ENCODE results near the gene PDE6B. TPM values are rescaled to one million over a fixed set of nuclear protein-coding genes. Genes with fewer than 3 reads are reported as not detected.

Gene PDE6B
- polyA plus RNA-seq, 2 of the 4 experiments (the other 2 are of a cell fraction): not detected

DNA sequence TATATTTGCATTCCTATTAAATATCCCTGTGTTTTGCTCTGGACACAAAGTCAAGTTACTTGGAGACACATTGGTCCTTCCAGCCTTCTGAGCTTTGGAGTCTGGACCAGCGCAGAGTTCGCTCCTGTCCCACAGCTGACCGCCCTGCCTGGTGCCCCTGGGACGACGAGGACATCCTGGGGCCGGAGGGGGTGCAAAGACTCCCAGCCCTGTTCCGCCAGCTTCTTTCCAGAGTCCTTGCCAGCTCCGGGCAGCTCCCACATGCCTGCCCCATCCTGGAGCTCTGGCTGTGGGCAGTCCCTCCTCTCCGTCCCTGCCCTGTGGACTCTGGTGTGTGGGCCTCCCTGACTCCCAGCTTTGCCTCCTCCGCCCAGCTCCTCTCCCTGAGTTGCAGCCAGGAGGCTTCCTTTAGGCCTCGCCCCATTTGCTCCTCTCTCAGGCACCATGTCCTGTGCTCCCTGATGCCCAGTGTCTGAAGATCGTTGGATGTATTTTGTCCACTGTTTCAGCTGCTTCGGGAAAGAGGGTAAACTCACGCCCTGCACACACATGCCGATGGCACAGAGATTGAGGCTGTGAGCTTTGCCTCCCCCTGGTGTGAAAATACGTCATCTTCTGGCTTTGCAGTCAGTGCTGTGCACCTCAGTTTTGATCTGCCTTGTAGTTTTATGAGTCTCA, 75.4 kb downstream of the PDE6B start:
- DNase-seq (ENCODE audit: low read depth in 1 of 2, low spot score in 1 of 2) (no peak), ATAC-seq (no peak), FAIRE-seq (no peak)
- Histone ChIP-seq H3K27ac (no peak overlapping the region), H3K4me1 (peaks cover 3% of the 10 kb centered on the region; the same call in 1 of the 3 replicates), H3K9me3 (no peaks in the 10 kb centered on the region), H3K4me2 (no peak overlapping the region), H3K4me3 (no peak overlapping the region)
- POLR2A ChIA-PET: no interaction called here
- WGBS (ENCODE audit: missing lambda C conversion rate): 74% methylated on average over 11 of the region's 16 CpGs
- no peak for TF ChIP-seq EHMT2 (IDR thresholded peaks at IDR 0.05; ENCODE audit: low read depth)
- TF ChIP-seq, protein P1, sequence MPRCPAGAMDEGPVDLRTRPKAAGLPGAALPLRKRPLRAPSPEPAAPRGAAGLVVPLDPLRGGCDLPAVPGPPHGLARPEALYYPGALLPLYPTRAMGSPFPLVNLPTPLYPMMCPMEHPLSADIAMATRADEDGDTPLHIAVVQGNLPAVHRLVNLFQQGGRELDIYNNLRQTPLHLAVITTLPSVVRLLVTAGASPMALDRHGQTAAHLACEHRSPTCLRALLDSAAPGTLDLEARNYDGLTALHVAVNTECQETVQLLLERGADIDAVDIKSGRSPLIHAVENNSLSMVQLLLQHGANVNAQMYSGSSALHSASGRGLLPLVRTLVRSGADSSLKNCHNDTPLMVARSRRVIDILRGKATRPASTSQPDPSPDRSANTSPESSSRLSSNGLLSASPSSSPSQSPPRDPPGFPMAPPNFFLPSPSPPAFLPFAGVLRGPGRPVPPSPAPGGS (IDR thresholded peaks at IDR 0.05): no peak
- TF ChIP-seq POLR2AphosphoS2 (conservative IDR thresholded peaks at IDR 0.05; ENCODE audit: low read length): no peak
- CTCF ChIA-PET: interaction anchor here (1.2 kb wide), 1 partner anchor 9 kb away, joined by 5 read pairs; no protein-coding TSS in a partner anchor

DNA sequence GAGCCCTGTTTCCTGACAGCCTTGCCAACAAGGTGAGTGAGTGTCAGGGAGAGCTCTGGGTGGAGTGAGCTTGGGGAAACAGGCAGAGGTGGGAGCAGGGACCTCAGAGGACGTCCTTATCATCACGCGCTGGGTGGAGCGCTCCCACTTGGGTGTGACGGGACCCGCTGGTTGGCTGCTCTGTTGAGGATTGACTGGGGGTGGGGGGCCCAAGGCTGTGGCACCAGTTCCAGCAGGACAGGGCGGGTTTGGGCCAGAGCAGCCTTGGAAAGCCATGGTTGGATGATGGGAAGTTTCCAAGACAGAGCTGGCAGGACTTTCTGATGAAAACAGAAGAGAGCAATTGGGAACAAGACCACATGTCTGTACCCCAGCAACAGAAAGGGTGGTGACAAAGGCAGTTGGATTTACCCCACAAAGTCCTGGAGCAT, 77.3 kb downstream of the PDE6B start:
- H3K4me2 ChIP-seq: no peak overlapping the region
- TF ChIP-seq, protein P2, sequence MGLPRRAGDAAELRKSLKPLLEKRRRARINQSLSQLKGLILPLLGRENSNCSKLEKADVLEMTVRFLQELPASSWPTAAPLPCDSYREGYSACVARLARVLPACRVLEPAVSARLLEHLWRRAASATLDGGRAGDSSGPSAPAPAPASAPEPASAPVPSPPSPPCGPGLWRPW (IDR thresholded peaks at IDR 0.05): no peak
- TF ChIP-seq MAFK (IDR thresholded peaks at IDR 0.05; ENCODE audit: partially characterized antibody) (no peak), CHD4 (IDR thresholded peaks at IDR 0.05; ENCODE audit: borderline replicate concordance) (no peak), RFX5 (IDR thresholded peaks at IDR 0.05) (no peak), KDM1A (IDR thresholded peaks at IDR 0.05; ENCODE audit: low read depth) (no peak), ZSCAN20 (CRISPR knock-in tag; IDR thresholded peaks at IDR 0.05) (no peak), HEYL (CRISPR knock-in tag; IDR thresholded peaks at IDR 0.05) (no peak), CBX8 (IDR thresholded peaks at IDR 0.05) (no peak), TFCP2L1 (CRISPR knock-in tag; IDR thresholded peaks at IDR 0.05) (no peak), POLR2A (IDR thresholded peaks at IDR 0.05; ENCODE audit: low read length) (no peak), HOXA7 (CRISPR knock-in tag; IDR thresholded peaks at IDR 0.05) (no peak), ESRRA (IDR thresholded peaks at IDR 0.05; ENCODE audit: borderline replicate concordance, low read length) (no peak), BHLHE40 (IDR thresholded peaks at IDR 0.05; ENCODE audit: low read depth, low read length) (no peak), MYC (IDR thresholded peaks at IDR 0.05; ENCODE audit: borderline replicate concordance, low read length) (no peak)
- TF ChIP-seq, protein P3, sequence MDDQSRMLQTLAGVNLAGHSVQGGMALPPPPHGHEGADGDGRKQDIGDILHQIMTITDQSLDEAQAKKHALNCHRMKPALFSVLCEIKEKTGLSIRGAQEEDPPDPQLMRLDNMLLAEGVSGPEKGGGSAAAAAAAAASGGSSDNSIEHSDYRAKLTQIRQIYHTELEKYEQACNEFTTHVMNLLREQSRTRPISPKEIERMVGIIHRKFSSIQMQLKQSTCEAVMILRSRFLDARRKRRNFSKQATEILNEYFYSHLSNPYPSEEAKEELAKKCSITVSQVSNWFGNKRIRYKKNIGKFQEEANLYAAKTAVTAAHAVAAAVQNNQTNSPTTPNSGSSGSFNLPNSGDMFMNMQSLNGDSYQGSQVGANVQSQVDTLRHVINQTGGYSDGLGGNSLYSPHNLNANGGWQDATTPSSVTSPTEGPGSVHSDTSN (IDR thresholded peaks at IDR 0.05): no peak
- TF ChIP-seq, protein P4, sequence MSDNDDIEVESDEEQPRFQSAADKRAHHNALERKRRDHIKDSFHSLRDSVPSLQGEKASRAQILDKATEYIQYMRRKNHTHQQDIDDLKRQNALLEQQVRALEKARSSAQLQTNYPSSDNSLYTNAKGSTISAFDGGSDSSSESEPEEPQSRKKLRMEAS (IDR thresholded peaks at IDR 0.05): no peak
- TF ChIP-seq, protein P5, sequence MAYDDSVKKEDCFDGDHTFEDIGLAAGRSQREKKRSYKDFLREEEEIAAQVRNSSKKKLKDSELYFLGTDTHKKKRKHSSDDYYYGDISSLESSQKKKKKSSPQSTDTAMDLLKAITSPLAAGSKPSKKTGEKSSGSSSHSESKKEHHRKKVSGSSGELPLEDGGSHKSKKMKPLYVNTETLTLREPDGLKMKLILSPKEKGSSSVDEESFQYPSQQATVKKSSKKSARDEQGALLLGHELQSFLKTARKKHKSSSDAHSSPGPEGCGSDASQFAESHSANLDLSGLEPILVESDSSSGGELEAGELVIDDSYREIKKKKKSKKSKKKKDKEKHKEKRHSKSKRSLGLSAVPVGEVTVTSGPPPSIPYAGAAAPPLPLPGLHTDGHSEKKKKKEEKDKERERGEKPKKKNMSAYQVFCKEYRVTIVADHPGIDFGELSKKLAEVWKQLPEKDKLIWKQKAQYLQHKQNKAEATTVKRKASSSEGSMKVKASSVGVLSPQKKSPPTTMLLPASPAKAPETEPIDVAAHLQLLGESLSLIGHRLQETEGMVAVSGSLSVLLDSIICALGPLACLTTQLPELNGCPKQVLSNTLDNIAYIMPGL (CRISPR knock-in tag; IDR thresholded peaks at IDR 0.05; ENCODE audit: borderline replicate concordance): no peak
- H3K4me3 ChIP-seq: no peak overlapping the region
- no peak for DNase-seq (ENCODE audit: low read depth in 1 of 2, low spot score in 1 of 2)
- FAIRE-seq: no peak
- 80% methylated on average over 7 of the region's 7 CpGs for WGBS (ENCODE audit: missing lambda C conversion rate)
- ChIA-PET POLR2A (no interaction called here), CTCF (no interaction called here)
- no peak overlapping the region for H3K27ac ChIP-seq
- H3K4me1 ChIP-seq: peaks cover 8% of the 10 kb centered on the region; the same call in 2 of the 3 replicates
- ATAC-seq: no peak
- H3K9me3 ChIP-seq: no peaks in the 10 kb centered on the region
